D721Med (cell line): Measurements from ENCODE around the gene UBE4A.
"Not testable (repeated sequence)": the region's sequence is repeated elsewhere in the genome, so short reads cannot be mapped to it uniquely, and the experiment has no call there.

Experiments used
- DNase-seq: peaks from one replicate; pipeline ENCODE4 v3.0.0; 2011; ENCODE audit warnings: low spot score; ENCODE audit not compliant: insufficient read length
- FAIRE-seq: peaks from 2 replicates; lab custom pipeline; 2011; peaks lifted over from hg19 to GRCh38; lab: Jason Lieb, UNC
- CTCF ChIP-seq: IDR thresholded peaks from 2 replicates; pipeline ENCODE4 v1.5.1; 2012; ENCODE audit warnings: mild to moderate bottlenecking, control low read depth; ENCODE audit not compliant: insufficient read depth; ENCODE audit errors: missing control alignments

Gene UBE4A

GRCh38 chr11:118415062-118415738 lies 55.8 kb downstream of the UBE4A start:
- TF ChIP-seq CTCF = no peak
- no peak for FAIRE-seq

GRCh38 chr11:118415739-118416068 lies 56.3 kb downstream of the UBE4A start:
- TF ChIP-seq CTCF = no peak
- DNase-seq (no peak), FAIRE-seq (no peak)

More at GRCh38 chr11:118415062-118415738, 55.8 kb downstream of the UBE4A start:
- no peak for DNase-seq

DNA sequence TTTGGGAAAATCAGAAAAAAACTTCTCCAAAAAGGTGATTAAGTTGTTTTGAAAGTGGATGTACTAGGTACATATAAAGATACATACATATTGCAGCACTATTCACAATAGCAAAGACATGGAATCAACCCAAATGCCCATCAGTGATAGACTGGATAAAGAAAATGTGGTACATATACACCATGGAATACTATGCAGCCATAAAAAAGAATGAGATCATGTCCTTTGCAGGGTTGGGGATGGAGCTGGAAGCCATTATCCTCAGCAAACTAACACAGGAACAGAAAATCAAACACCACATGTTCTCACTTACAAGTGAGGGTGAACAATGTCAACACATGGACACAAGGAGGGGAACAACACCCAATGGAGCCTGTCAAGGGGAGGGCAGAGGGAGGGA lies 57.5 kb downstream of the UBE4A start:
- DNase-seq, FAIRE-seq: not testable (repeated sequence)

DNA sequence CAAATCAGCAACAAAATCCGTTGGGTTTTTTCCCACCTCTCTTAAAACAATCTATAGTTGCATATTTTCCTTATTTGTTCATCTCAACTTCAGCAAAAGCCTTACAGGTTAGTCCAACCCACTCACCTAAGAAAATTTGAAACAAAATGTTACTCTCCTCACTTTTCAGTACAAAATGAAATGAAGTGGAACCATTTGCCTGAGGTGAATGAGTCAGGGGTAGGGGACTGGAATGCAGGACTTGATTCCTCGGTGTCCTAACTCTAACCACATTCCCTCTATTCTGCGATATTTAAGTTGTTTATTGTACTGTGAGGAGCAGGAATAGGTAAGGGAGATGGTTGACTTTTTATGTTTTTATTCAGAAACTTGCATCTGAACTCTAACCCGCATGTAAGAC lies 58.4 kb downstream of the UBE4A start:
- no peak for TF ChIP-seq CTCF
- FAIRE-seq = no peak
- no peak for DNase-seq

- no peak for TF ChIP-seq CTCF
- no peak for FAIRE-seq
- DNase-seq = no peak
Measured at GRCh38 chr11:118418766-118419165, 59.4 kb downstream of the UBE4A start.

GRCh38 chr11:118427707-118428106 lies 68.3 kb downstream of the UBE4A start:
- FAIRE-seq = no peak
- TF ChIP-seq CTCF = no peak
- DNase-seq = no peak

DNA sequence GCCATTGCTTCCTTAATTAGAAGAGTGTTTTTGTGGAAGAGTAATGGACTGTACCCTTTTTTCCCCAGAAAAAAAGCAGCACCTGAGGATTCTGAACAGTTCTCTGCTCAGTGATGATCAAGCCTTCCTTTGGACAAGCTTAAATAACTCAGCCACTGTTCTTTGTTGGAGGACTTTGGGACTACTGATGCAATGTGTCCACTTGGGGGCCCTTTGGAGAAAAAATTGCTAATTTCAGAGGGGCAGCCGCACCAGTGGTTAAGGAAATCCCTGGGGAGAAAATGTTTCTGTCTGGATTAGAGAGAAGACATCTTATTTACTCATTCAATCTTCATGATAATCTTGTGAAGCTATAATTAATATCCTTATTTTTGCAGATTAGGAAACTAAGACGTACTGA lies 71.6 kb downstream of the UBE4A start:
- peak; percentile 19 for TF ChIP-seq CTCF
- no peak for FAIRE-seq
- DNase-seq = peak; percentile 66

DNA sequence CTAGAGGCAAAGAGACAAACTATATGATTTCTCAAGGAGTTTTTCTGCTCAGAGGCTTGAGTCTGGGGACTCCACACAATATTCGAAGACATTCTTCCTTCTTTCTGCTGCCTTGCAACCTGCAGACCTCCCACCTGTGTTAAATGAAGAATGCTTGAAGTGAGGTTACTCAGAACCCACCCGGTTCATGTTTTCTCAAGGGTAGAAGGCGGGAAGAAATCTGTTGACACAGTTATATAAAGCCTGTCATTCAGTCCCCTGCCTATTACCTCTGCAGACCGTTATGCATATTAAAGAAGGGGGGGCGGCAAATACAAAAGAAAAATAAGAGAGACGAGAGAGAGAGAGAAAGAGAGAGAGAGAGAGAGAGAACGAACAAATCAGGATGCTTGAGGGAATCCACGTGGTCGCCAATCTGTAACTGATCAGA lies 74.7 kb downstream of the UBE4A start:
- no peak for DNase-seq
- no peak for FAIRE-seq
- no peak for TF ChIP-seq CTCF
